Adrenal gland (tissue), 5 donors: ENCODE results near the gene PP2D1.

Source experiments
- POLR2A ChIP-seq, 2 donors: fragments of 450-650 bp; IDR thresholded peaks; one replicate each; pipeline ENCODE4 v1.6.1; 2017; ENCODE audit warnings: antibody characterized with exemption in 2 of 2, mild to moderate bottlenecking in 2 of 2, moderate library complexity in 1 of 2
- TF ChIP-seq, protein P1 (sequence below), 6 experiments: fragments of 450-650 bp in 4 of 6; fragments of 200-600 bp in 2 of 6; sonication (generic) in 1 of 6; IDR thresholded peaks; 1 replicate in 5 of 6; 2 replicates in 1 of 6; pipeline versions ENCODE4 v1.5.1 to v1.8.0; 2016 to 2021; ENCODE audit warnings: antibody characterized with exemption in 6 of 6, mild to moderate bottlenecking in 2 of 6, moderate library complexity in 1 of 6
- donor health status: DM: no; HTN: no; CAD: no.

DNA sequence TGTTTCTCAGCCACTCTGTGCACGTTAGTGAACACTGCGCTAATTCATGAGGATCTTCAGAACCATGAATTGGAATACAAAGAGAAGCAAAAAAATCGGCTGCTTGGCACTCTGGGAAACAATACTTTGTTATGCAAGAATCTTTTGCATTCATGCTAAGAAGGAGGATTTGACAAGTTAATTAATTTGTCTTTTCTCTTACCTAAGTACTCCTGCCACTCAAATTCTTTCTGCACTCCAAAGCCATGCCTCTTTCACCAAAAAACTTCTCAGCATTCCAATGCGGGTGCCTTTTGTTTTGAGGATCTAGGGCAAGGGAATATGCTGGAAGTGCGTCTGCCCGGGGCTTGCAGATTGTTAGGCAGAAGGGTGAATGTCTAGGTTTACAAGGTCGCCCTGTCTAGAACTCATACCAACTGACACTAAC is 16.9 kb upstream of the PP2D1 start:
- TF ChIP-seq, protein P1, sequence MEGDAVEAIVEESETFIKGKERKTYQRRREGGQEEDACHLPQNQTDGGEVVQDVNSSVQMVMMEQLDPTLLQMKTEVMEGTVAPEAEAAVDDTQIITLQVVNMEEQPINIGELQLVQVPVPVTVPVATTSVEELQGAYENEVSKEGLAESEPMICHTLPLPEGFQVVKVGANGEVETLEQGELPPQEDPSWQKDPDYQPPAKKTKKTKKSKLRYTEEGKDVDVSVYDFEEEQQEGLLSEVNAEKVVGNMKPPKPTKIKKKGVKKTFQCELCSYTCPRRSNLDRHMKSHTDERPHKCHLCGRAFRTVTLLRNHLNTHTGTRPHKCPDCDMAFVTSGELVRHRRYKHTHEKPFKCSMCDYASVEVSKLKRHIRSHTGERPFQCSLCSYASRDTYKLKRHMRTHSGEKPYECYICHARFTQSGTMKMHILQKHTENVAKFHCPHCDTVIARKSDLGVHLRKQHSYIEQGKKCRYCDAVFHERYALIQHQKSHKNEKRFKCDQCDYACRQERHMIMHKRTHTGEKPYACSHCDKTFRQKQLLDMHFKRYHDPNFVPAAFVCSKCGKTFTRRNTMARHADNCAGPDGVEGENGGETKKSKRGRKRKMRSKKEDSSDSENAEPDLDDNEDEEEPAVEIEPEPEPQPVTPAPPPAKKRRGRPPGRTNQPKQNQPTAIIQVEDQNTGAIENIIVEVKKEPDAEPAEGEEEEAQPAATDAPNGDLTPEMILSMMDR (IDR thresholded peaks at IDR 0.05): no peak
- TF ChIP-seq POLR2A (IDR thresholded peaks at IDR 0.05): no peak
